HG03066 (cell line): ENCODE results near the gene ANKRD11.
"Not testable (repeated sequence)": the region's sequence is repeated elsewhere in the genome, so short reads cannot be mapped to it uniquely, and the experiment has no call there.

Source experiments
- ATAC-seq: cut with Tn5 transposase; IDR thresholded peaks from one replicate; pipeline ENCODE4 v1.9.1; 2021; ENCODE audit warnings: low read depth; ENCODE audit not compliant: unreplicated experiment

The ANKRD11 gene

DNA sequence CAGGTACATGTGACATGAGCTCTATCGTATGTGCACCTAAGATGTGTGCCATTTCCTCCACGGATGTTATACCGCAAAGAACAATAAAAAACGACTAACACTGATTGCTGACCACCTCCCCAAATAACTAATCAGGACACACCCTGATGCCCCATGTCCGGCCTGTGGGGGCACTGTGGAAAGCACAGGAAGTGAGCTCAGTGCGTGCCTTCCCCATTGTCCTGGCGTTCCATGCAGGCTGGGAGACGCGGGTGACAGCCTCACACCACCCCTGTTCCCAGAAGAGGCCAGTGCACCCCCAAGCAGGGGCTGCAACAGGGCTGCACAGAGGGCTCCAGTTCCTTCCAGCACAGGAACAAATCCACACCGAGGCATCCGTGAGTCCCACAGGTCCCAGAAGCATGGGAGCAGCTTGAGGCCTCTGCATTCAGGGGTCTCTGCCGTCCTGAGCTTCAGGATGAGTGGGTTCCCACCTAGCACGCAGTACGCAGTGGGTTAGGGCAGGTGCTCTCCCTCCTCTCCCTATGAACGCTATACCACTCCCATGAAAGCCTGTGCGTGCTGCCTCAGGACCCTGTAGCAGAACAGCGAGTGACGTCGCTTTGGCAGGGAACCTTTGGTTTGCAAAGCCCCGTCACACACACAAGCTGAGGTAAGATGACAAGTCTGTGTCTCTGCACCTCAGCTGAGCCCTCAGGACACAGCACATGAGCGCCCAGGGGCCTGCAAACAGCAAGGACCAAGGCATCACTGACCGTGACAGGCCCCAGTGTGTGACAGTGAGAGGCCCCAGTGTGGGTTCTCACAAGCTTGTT lies 155.2 kb downstream of the ANKRD11 start:
- ATAC-seq, result peak; percentile 52

DNA sequence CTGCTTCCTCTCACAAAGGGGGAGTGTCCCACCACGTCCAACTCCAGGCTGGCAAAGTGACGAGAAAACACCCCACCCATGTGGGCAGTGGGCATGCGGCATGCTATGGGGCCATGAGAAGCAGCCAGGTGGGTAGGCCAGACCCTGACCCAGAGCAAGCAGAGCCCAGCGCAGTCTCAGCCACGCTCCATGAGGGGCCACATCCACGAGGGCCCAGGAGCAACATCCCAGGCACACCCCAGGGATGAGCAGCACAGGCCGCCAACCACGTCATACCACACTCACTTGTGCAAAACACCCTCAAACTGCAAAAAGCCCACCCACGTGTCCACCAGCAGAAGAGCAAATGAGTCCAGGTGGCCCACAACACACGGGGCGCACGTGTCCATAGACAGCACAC lies 155.9 kb downstream of the ANKRD11 start:
- ATAC-seq, result no peak

DNA sequence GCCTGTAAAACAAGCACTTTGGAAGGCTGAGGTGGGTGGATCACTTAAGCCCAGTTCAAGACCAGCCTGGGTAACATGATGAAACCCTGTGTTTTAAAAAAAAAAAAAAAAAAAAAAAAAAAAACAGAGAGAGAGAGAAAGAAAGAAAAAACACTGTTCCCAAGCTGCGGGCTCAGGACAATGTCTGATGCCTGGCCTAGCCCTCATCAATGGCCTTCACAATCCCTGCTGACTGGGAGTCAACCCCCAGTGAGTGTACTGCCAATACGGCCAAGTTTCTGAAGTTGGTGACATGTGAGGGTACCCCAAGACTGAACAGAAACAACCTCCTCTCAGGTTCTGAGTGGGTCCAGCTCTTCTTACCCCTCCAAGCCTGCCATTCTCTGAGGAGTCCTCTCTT lies 156.3 kb downstream of the ANKRD11 start:
- no peak for ATAC-seq

DNA sequence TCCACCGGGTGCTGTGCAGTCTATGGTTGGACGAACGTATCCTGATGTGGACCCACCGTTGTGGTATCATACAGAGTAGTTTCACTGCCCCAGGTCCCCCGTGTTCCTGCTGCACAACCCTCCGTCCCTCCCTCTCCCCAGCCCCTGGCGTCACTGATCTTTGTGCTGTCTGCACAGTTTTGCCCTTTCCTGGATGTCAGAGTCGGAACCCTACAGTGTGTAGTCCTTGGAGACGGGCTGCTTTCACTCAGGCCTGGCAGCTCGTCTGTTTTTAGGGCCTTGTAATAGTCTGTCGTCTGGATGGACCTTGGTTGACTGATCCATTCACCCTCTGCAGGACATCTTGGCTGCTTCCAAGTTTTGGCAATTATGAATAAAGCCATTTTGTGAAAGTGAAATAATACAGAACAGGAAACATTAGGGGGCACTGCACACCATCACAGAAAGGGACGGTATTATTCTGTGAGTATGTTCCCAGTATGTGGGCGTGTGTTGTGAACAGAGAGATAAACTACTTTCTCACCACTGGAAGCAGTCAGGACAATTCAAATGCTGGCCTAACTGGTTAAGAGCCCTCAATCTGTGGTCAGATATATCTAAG lies 156.9 kb downstream of the ANKRD11 start:
- not testable (repeated sequence) for ATAC-seq

DNA sequence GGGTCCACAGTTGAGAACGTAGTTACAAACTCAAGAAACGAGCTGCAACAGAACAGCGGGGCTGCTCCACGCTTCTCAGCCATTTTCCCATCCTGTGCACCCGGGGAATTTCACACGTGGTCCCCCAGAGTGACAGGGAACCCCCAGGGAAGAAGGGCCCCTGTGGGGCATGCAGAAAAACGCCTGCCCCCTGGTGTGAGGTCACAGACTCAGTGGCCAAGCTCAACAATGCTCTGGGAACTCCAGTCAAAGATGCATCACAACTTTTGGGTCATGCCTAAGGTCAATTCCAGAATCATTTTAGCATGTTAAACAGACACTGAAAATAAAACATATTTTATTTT lies 157.5 kb downstream of the ANKRD11 start:
- no peak for ATAC-seq

DNA sequence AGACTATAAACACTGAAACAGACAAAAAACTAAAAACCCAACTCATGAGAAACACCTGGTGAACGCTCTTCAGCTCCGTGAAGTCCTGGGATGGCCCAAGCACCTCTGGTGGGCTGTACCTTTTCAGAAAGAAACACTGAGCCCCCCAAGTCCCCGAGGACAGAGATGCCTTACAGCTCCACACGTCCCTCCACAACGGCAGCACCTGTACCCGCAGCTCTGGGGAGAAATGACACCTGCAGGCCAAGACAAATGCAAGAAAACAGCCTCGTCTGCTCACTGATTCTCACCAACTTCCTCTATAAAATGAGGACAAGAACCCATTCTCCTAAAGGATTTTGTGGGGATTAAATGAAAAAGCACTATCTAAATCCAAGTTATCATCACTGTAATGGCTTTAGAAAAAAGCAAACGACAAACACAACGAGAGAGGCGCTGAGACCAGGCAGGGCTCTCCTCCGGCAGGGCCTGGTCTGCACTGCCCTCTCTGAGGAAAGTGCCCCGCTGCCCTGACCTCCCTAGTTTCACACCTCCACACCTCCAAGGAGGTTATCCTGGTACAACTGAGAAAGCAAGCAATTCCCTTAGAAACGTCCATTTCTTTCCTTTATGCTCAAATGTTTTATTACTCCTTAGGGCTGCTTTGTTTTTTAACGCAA lies 158.0 kb downstream of the ANKRD11 start:
- no peak for ATAC-seq

DNA sequence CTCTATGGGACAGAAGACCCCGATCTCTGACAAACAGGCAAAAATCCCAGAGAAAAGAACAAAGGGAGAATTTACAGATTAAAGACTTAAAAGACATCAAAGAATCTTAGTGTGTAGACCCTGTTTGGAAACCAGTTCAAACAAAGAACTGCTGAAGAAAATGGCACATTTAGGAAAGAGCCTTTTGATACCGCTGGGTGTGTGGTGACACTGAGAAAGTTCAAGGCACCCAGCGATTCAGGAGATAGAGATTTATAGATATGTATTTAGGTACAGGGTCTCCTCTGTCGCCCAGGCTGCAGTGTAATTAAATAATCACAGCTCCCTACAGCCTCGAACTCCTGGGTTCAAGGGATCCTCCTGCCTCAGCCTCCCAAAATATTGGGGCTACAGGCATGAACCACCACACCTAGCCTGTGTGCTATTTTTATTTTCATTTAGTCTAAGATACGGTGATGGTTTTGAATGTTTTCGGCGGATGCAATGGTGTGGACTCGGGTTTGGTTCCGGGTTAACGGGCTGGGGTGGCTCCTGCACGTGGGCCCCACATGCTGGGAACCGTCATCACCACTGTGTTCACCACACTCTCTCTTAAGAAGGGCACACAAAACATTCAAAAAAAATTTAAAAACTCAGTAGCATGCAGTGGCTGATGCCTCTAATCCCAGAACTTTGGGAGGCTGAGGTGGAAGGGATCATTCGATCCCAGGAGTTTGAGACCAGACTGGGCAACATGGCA lies 158.8 kb downstream of the ANKRD11 start:
- no peak for ATAC-seq

DNA sequence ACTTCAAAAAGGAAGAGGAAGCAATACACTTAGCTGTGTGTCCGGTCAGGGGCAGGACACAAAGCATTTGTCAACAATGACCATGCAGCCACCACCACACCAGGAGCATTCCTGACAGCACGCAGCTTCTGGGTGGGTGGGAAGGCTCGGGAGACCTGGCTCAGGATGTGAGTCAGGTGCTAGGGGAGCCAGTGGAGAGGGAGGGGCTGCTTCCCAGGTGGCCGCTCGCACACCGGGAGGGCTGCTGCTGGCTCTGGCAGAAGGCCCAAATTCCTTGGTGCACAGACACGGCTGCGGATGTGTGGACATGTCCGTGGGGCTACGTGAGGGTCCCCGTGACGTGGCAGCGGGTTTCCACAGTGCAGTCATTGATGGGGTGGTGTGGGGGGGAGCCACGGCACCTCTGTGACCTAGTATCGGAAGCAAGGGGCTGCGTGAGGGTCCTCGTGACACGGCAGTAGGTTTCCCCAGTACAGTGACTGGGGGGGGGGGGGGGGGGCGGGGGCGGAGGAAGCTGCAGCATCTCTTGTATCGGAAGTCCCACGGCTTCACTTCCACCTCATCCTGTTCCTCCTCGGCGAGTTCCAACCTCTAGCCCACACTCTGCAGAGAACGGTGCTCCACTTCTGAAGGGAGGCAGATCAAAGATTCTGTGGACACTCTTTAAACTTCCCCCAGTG lies 160.0 kb downstream of the ANKRD11 start:
- ATAC-seq, result no peak

DNA sequence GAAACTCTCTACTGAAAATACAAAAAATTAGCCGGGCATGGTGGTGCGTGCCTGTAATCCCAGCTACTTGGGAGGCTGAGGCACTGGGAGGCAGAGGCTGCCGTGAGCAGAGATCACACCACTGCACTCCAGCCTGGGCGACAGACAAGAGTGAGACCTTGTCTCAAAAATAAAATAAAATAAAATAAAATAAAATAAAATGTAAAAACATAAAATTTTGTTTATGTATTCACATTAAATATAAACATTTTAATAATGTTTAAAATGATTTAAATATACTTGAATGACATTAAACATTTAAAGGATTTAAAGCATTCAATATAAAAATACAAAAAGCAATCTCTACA lies 160.6 kb downstream of the ANKRD11 start:
- not testable (repeated sequence) for ATAC-seq

DNA sequence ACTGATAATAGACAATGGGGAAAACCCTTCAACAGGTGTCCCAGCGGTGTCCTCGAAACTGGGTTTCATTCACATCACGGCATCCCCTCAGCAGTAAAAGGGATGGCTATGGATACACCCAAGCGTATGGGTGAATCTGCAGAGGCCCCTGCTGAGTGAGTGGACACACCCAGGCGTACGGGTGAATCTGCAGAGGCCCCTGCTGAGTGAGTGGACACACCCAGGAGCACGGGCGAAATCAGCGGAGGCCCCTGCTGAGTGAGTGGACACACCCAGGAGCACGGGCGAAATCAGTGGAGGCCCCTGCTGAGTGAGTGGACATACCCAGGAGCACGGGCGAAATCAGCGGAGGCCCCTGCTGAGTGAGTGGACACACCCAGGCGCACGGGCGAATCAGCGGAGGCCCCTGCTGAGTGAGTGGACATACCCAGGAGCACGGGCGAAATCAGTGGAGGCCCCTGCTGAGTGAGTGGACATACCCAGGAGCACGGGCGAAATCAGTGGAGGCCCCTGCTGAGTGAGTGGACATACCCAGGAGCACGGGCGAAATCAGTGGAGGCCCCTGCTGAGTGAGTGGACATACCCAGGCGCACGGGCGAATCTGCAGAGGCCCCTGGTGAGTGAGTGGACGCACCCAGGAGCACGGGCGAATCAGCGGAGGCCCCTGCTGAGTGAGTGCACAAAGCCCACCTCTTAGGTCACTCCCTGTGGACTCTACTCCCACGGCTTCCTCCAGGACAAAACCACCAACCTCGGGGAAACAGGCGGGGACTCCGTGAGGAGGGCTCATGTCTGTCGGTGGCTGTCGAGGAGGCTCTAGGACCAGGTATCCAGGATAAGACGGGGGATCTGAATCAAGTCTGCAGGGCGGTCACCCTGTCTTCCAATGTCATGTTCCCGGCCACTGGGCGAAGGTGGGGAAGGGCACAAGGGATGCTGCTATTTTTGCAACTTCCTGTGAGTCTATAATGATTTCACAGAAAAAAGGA lies 161.7 kb downstream of the ANKRD11 start:
- ATAC-seq, result not testable (repeated sequence)

DNA sequence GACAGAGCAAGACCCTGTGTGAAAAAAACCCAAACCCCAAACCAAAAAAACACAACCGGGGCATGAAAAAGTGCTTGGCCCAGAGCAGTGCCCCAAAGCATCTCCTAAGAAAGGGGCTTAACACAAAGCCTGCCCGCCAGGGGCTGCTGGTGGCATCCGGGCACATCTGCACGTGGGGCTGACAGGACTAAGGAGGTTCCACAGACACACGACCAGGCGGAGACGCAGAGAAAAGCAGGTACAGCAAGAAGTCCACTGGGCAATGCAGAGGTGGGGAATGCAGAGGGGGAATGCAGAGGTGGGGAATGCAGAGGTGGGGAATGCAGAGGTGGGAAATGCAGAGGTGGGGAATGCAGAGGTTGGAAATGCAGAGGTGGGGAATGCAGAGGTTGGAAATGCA lies 163.6 kb downstream of the ANKRD11 start:
- no peak for ATAC-seq

DNA sequence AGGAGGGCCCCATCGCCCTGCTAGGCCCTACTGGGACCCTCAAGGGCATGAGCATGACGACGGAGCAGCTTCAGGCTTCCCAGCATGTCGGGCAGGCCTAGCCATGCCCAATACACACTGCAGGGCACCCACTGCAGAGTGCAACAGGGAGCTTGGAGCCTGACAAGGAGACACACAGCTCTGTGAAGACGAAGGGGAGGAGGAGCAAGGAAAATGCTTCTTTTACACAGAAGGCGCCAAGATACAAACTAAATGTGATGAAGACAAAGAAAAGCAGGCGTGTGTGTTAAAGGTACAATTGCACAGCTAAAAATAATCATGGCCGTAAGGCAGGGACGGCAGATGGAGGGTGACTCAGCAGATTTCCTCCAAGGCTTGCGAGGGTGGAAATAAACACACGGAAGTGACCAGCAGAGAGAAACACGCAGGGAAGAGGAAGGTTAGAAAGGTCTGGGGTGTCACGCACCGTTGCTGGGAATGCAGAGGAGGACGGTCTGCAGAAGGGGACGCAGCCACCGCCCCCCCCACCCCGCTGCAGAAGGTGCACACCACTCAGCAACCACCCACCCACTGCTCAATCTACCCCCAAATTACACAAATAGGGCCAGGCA lies 164.4 kb downstream of the ANKRD11 start:
- ATAC-seq, result no peak

DNA sequence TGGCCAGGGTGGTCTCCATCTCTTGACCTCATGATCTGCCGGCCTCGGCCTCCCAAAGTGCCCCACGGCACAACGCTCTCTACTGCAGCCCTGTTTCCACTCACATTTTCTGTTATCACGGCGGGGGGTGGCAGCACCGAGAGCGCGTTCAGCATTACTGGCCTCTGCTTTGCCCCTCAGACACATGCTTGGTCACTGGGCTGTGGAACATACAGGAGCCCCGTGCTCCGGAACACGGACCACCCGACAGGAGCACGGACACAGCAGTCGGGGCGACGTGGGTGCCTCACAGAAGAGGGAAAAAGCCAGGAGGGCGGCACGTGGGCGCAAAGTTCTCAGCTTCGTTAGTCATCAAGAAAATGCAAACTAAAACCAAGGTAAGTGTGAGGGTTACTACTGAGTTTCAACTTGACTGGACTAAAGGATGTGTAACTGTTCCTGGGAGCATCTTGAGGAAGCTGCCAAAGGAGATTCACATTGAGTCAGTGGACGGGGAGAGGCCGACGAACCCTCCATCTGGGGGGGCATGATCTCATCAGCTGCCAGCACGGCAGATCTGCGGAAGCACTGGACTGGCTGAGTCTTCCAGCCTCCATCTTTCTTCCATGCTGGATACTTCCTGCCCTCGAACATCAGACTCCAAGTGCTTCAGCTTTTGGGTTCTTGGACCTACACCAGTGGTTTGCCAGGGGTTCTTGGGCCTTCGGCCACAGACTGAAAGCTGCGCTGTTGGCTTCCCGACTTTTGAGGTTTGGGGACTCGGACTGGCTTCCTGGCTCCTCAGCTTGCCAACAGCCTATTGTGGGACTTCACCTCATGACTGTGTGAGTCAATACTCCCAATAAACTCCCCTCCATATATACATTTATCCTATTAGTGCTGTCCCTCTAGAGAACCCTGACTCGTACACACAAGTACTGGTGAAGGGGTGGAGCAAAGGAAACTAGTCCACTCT lies 166.0 kb downstream of the ANKRD11 start:
- no peak for ATAC-seq

DNA sequence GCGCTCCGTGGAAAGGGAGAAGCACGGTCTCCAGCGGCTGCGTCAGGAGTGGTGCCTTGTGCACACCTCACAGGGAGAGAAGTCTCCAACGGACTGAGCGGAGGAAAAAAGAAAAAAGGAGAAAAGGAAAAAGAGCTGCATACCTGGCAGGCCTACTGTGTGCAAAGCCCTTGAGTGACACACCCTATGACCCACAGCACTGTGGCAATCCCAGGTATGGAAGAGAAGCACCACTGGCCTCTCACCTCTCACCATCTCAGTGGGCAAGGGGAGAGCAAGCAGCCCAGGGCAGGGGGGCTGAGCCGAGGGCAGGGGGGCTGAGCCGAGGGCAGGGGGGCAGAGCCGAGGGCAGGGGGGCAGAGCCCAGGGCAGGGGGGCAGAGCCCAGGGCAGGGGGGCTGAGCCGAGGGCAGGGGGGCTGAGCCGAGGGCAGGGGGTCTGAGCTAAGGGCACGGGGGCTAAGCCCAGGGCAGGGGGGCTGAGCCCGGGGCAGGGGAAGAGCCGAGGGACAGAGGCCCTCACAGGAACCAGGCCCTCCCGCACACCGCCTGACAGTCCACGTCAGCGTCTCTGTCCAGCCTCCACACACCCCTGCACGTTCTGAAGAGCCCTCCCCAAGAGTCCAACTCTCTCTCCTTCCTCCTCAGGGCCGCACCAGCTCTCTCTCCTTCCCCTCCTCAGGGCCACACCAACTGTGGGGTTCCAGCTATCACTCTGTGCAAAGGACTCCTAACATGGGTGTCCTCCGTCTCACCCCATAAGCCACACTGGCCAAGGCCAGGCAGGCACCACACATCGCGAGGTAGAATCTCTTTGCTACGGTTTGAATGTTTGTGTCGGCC lies 167.0 kb downstream of the ANKRD11 start:
- ATAC-seq, result no peak

DNA sequence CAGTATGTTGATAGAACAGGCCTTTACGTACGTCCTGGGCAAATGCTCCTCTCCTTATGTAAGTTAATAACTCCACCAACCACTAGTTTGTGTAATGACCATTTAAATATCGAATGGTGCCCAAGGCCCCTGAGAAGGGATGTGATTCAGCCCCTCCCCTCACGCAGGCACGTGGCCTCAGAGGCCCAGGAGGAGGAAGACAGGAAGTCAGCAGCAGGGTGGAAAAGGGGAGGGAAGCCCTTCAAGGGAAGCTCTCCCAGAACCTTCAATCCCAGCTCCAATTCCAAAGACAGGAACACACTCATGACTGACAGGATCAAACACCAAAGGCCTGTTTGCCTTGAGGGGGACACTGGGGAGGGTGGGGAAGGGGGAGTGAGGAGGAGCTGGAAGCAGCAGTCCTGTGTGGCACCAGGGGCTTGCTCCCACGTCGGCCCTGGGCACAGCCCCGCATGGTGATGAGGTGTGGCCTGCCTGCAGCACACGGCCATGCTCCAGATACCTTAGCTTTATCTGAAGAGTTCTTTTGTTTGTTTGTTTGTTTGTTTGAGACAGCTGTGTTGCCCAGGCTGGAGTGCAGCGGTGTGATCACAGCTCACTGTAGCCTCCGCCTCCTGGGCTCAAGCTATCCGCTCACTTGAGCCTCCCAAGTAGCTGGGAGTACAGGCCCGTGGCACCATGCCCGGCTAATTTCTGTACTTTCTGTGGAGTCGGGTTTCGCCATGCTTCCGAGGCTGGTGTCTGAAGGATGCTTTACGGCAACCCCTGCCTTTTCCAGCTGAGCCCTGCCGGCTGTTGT lies 167.8 kb downstream of the ANKRD11 start:
- ATAC-seq, result no peak

DNA sequence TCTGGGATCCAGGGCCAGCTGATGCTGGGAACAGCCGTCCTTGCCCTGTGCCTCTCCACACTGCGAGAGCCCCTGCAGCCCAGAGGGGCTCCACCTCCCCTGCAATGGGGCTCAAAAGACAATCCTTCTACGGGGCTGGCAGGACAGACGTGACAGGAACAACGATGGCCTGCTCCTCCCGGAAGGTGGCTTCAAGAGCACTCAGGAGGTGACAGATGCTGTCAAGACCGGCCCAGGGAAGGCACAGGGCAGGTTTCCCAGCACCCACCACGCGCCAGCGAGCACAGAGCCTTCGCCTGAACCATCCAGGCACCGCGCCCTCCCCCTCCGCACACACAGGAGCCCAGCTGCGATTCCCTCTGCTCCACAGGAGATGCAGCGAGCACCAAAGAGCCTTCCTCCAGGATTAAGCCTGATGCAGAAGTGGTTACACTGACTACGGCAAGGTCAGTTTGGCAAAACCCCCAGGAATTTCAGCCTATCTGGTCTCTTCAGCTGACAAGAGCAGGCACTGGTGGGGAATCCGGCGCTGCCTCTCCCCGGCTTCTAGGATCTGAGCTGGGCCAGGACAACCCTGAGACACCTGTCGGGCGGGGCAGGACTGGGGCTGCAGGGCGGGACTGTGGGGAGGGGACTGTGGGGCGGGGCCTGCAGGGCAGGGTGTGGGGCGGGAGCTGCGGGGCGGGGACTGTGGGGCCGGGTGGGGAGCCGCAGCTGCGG lies 169.4 kb downstream of the ANKRD11 start:
- no peak for ATAC-seq
